PFSK-1 (cell line): ENCODE results near the gene INPP4B.

Experiments
- FOXP2 ChIP-seq: optimal IDR thresholded peaks from 2 replicates; pipeline ENCODE3; 2011; ENCODE audit warnings: borderline replicate concordance, control low read depth, inconsistent platforms; ENCODE audit not compliant: insufficient read depth; ENCODE audit errors: extremely low read length, extremely low read depth
- POLR2AphosphoS5 ChIP-seq: IDR thresholded peaks from 2 replicates; pipeline ENCODE4 v1.6.1; 2012; ENCODE audit warnings: low read depth, mild to moderate bottlenecking, control low read depth, low read length, moderate library complexity
- SIN3A ChIP-seq: IDR thresholded peaks from 2 replicates; pipeline ENCODE4 v1.6.1; 2012; ENCODE audit warnings: mild to moderate bottlenecking, low read length, moderate library complexity, borderline replicate concordance; ENCODE audit not compliant: insufficient read depth
- TAF1 ChIP-seq: IDR thresholded peaks from 2 replicates; pipeline ENCODE4 v1.6.1; 2012; ENCODE audit warnings: low read length, control low read depth, borderline replicate concordance; ENCODE audit not compliant: insufficient read depth
- TF ChIP-seq, protein P1 (sequence below), 2 experiments: IDR thresholded peaks; 2 replicates each; pipeline versions ENCODE4 v1.6.1 to v1.8.0; 2011 to 2012; ENCODE audit warnings: low read depth in 2 of 2, low read length in 2 of 2, control low read depth in 1 of 2, inconsistent platforms in 1 of 2, mild to moderate bottlenecking in 1 of 2, moderate library complexity in 1 of 2; ENCODE audit not compliant: insufficient read depth in 1 of 2

Gene INPP4B

DNA sequence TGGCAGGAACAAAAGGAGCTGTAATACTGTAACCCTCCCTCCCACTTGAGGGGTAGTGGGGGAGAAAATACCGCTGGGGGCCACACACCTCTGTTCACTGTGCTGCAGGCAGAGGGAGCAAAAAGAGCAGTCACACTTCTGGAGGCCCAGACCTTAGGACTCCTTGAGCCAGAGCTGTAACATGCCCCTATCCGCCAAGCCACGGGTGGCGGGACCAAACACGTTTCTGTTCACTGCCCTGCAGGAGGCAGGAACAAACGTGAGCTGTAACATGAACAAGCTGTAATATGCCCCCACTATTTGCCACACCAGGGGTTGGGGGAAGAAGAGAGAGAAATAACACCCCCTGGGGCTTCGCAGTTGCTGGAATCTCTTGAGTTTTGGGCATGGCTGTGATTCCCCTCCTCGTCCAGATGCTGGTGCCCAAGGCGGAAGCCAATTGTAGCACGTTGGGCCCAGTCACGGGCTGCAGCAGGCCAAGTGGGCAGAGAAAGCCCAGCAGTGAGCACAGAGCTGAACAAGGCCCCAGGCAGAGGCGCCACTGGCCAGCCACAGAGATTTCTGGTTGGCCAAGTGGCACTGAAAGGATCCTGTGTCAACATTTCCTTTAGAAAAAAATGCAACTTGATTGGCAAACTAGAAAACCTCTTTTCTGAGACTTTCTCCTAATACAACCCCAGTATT lies 509.7 kb downstream of the INPP4B start:
- TF ChIP-seq POLR2AphosphoS5 = no peak
- TF ChIP-seq FOXP2 = no peak
- TF ChIP-seq, protein P1, sequence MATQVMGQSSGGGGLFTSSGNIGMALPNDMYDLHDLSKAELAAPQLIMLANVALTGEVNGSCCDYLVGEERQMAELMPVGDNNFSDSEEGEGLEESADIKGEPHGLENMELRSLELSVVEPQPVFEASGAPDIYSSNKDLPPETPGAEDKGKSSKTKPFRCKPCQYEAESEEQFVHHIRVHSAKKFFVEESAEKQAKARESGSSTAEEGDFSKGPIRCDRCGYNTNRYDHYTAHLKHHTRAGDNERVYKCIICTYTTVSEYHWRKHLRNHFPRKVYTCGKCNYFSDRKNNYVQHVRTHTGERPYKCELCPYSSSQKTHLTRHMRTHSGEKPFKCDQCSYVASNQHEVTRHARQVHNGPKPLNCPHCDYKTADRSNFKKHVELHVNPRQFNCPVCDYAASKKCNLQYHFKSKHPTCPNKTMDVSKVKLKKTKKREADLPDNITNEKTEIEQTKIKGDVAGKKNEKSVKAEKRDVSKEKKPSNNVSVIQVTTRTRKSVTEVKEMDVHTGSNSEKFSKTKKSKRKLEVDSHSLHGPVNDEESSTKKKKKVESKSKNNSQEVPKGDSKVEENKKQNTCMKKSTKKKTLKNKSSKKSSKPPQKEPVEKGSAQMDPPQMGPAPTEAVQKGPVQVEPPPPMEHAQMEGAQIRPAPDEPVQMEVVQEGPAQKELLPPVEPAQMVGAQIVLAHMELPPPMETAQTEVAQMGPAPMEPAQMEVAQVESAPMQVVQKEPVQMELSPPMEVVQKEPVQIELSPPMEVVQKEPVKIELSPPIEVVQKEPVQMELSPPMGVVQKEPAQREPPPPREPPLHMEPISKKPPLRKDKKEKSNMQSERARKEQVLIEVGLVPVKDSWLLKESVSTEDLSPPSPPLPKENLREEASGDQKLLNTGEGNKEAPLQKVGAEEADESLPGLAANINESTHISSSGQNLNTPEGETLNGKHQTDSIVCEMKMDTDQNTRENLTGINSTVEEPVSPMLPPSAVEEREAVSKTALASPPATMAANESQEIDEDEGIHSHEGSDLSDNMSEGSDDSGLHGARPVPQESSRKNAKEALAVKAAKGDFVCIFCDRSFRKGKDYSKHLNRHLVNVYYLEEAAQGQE (IDR thresholded peaks at IDR 0.05; ENCODE audit: insufficient read depth in 1 of 2, low read depth in 2 of 2, low read length in 2 of 2) = no peak
- TF ChIP-seq SIN3A = no peak
- TF ChIP-seq TAF1 = no peak

DNA sequence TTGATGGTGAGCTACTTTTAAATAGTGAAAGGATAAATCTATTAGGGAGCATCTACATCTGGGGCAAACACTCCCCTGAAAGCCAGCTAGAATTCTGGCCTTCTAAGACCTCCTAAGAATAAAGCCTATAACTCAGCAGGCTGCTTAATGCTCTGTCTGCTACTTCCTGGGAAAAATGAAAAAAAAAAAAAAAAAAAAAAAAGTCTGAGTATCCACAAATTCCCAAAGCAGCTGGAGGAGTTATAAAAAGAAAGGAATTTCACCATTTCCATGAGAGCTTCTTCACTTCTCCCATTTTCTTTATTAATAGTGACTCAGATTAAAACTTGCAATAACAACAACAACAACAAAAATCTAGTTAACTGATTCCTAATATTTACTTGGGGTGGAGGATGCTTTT lies 511.2 kb downstream of the INPP4B start:
- TF ChIP-seq FOXP2 (no peak), SIN3A (no peak), TAF1 (no peak), POLR2AphosphoS5 (no peak)
- TF ChIP-seq, protein P1 (IDR thresholded peaks at IDR 0.05; ENCODE audit: insufficient read depth in 1 of 2, low read depth in 2 of 2, low read length in 2 of 2) = no peak

DNA sequence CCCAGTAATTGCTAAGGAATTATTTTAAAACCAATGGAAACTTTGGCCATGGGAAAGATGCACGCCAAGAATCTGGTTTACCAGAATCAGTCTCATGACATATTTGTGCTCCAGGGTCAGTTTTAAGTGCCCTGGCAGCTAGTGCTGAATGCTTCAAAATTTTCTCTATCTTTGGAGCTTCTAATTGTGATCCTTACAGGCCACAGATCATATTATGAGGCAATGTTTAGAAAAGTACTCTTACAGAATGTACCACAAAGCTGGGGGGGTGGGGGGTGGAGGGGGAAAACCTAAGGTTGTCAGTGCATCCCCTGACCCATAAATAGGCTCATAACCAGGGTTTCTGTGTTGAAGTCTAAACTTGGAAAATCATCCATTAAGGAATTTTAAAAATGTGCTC lies 514.5 kb downstream of the INPP4B start:
- TF ChIP-seq, protein P1 (IDR thresholded peaks at IDR 0.05; ENCODE audit: insufficient read depth in 1 of 2, low read depth in 2 of 2, low read length in 2 of 2) = no peak
- TF ChIP-seq SIN3A (no peak), TAF1 (no peak), POLR2AphosphoS5 (no peak), FOXP2 (no peak)

DNA sequence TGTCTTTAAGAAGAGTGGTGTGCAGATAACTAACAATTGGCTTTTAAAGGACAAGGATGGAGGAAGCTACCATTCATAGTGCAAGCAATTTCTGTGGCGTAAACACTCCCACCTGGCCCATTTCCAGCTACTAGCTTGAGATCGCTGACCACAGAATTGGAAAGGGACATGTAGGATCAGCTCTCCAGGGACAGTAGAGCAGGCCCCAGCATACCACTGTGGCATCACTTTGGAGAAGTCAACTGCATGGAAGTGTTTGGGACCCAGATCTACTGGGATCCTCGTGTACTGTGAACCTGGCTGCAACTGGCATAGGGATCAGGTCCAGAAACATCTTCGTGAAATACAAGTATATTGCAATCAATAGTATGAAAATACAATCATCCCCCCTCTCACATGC lies 515.0 kb downstream of the INPP4B start:
- TF ChIP-seq FOXP2 (no peak), POLR2AphosphoS5 (no peak), TAF1 (no peak), SIN3A (no peak)
- TF ChIP-seq, protein P1 (IDR thresholded peaks at IDR 0.05; ENCODE audit: insufficient read depth in 1 of 2, low read depth in 2 of 2, low read length in 2 of 2) = no peak
